UCSD-AML1 (cell line): ENCODE results near the gene GHSR.

Source experiments
- DNase-seq: peaks from one replicate; lab custom pipeline; 2025; ENCODE audit not compliant: unreplicated experiment; lab: John Stamatoyannopoulos, UW

The GHSR gene

DNA sequence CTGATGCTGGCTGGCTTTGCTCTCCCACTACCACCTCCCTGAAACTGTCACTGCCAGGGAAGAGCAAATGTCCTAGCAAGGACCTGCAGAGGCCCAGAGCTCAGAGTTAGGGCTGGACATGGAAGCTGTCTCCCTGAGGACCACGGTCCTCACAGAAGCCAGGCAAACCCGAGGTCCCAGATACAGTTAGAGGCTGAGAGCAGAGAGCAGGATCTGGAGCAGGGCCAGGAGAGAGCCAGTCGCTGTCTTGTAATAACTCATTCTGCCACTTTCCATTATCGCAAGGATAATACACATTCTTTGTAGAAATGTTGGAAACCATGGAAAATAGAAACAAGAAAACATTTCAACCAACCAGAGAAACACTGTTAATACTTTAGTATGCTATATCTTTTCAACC lies 10.1 kb downstream of the GHSR start:
- no peak for DNase-seq

DNA sequence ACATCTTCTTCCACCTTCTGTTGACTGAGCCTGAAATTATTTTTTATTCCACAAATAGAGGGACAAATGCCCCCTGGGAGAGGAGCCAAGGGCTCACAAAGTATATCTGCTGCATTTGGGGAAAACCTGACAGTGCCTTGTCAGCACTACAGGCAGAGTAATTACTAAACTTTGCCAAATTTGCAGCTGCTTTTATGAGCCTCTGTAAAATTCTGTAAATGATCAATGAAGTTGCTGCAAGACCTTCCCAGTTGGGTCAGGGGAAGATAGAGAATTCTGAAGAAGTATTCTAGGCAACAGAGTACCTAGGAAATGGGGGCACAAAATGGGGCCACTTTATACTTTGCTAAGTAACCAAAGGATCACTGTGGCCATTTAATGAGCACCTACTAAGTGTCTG lies 10.5 kb downstream of the GHSR start:
- DNase-seq: no peak

GRCh38 chr3:172415323-172415722 lies 32.9 kb downstream of the GHSR start:
- no peak for DNase-seq

DNA sequence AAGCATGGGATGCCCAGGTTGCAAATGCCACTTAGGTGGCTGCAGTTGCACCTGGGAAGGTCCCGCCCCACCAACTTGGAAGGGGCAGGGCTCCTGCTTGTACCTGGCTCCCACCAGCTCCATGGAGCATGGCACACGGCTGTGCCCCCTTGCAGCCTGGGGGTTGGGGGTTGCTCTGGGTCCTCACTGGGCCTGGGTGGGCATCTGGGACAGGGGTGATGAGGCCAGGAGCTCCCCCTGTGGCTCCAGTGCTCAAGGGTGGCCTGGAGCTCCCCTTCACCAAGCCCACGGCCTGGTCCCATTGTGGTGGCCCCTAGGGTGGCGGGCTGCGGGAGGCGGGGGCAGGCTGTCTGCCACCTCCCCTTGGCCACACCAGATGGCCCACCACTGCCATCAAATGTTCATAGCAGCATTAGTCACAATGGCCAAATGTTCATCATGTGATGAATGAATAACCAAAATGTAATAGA lies 36.7 kb downstream of the GHSR start:
- DNase-seq: no peak

- no peak for DNase-seq
These were observed 37.4 kb downstream of the GHSR start for GRCh38 chr3:172410702-172411477.

DNA sequence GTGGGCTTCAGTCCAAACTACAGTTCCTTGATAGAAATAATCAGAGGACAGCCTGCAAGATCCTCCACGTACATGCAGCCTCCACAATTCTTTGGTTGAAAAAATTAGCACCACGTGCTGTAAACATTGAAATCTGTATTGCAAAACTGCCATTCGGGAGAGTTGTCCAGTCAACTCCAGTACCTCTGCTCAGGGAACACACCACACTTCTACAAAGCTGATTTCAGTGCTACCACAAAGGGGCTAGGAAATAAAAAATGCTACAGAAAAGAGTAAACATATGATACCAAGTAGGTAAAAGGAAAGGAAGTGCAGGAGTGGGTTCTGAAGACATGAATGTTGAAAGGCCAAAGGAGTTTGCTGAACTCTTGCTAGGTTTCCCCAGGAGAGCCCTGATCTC lies 40.4 kb downstream of the GHSR start:
- DNase-seq: no peak

DNA sequence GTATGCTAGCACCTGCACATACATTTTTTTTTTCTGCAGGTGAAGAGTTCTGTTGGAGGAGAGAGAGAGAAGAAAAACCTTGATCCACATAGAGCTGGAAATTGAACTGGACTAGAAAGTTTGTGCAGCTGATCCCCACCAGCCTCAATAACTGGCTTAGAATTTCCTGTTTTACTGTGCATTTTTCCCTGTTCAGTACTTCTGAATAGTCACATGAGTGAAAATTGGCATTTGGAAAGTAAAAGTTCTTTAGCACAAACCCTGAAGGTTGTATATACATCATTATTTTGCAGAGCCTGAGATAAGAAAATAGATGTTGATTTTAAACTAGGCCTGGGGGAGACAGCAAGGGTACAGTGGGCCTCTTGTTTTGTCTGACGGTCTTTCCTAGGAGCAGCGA lies 42.3 kb downstream of the GHSR start:
- DNase-seq: no peak

GRCh38 chr3:172404237-172404962 lies 43.9 kb downstream of the GHSR start:
- no peak for DNase-seq

- DNase-seq: no peak
These were observed 45.2 kb downstream of the GHSR start for GRCh38 chr3:172402892-172403643.

GRCh38 chr3:172402090-172402489 lies 46.2 kb downstream of the GHSR start:
- no peak for DNase-seq

DNA sequence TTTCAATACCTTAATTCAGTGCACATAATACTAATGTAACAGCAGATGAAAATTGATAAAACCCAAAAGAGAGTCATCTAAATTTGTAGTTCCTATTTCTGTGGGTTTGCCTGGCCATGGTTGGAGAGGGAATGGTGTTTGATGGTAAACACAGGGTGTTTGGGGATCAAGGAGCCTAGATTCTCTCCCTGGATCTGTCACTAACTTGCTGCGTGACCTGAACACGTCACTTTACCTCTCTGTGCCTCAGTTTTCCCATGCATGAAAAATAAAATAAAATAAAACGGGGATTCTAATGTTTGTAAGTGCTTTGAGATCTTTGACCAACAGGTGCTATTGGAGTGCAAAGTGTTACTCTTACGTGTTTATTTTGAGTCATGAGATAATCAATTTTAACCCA lies 49.8 kb downstream of the GHSR start:
- no peak for DNase-seq

DNA sequence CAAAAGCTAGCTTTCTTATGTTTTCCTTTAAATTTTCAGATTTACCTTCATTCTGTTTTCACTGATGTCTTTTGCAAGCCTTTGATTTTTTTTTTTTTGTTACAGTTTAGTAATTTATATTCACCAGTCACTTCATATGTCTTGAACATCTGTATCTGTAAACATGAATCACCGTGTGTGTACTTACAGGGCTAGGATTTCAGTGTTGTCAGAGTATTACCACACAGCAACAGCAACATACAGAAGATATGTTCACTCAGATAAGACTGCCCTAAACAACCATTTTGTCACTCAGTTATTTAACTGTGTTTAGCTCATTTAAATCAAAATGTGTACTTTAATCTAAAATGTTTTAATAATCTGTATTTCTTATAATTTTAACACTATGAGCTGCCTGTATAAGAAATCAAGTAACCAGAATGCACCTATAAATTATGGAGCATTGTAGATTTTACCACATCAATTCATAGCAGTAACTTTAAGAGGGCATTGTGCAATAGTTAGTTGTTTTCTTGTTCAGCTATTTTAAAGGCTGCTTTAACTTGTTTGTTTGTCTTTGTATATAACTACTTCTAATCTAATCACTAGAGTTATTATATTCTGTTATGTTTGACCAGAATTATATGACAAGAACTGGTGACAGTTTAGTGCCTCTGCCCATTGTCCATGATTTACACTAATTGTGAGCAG lies 50.4 kb downstream of the GHSR start:
- no peak for DNase-seq

DNA sequence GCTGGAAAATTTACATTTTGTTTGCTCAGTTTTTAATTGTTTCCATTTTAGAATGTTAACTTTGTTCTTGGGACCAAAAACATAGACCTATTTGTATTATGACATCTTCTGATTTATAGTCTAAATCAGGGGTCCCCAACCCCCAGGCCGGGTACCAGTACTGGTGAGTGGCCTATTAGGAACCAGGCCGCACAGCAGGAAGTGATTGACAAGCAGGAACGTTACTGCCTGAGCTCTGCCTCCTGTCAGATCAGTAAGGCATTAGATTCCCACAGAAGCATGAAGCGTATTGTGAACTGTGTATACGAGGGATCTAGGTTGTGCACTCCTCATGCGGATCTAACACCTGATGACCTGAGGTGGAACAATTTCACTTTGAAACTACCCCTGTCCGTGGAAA lies 51.9 kb downstream of the GHSR start:
- no peak for DNase-seq

GRCh38 chr3:172394692-172395091 lies 53.6 kb downstream of the GHSR start:
- DNase-seq: no peak
